Esophagus (tissue), 2 donors: ENCODE measurements around the gene SLC45A3. TPM values are rescaled to one million over a fixed set of nuclear protein-coding genes. Genes with fewer than 3 reads are reported as not detected.
A peak's percentile ranks its signal among the peaks of the same experiment; 100 is the strongest.
"Not testable (repeated sequence)": the region's sequence is repeated elsewhere in the genome, so short reads cannot be mapped to it uniquely, and the experiment has no call there.

Experiments
- H3K27ac ChIP-seq, 2 donors: one replicate each; pipeline ENCODE4 v1.5.1; 2013; ENCODE audit warnings: low read depth in 2 of 2, mild to moderate bottlenecking in 2 of 2, inconsistent platforms in 1 of 2, low read length in 1 of 2, moderate library complexity in 1 of 2
- H3K27me3 ChIP-seq, 2 donors: one replicate each; pipeline ENCODE4 v1.6.1; 2013; ENCODE audit warnings: low read length in 2 of 2, control low read depth in 1 of 2, mild to moderate bottlenecking in 1 of 2; ENCODE audit not compliant: insufficient read depth in 2 of 2, control insufficient read depth in 1 of 2
- H3K36me3 ChIP-seq, 2 donors: one replicate each; pipeline ENCODE4 v1.6.1; 2013; ENCODE audit warnings: low read length in 1 of 2; ENCODE audit not compliant: control insufficient read depth in 2 of 2, insufficient read depth in 2 of 2
- H3K4me1 ChIP-seq, 2 donors: one replicate each; pipeline ENCODE4 v1.6.1; 2013; ENCODE audit warnings: low read length in 1 of 2; ENCODE audit not compliant: control insufficient read depth in 2 of 2, insufficient read depth in 2 of 2
- H3K4me3 ChIP-seq, 2 donors: one replicate each; pipeline ENCODE4 v1.5.1; 2013; ENCODE audit warnings: low read length in 2 of 2, mild to moderate bottlenecking in 2 of 2, low read depth in 1 of 2, moderate library complexity in 1 of 2
- H3K9me3 ChIP-seq, 2 donors: one replicate each; pipeline ENCODE4 v1.6.1; 2013; ENCODE audit warnings: mild to moderate bottlenecking in 2 of 2, low read depth in 1 of 2, low read length in 1 of 2, moderate library complexity in 1 of 2; ENCODE audit not compliant: control insufficient read depth in 2 of 2, insufficient read depth in 1 of 2
- WGBS, 2 donors: extraction: QIAGEN DNeasy Blood & Tissue Kit; methylation state at CpG; one replicate each; pipeline ENCODE4 v1.1.7; 2013; 5-methylcytosine and 5-hydroxymethylcytosine counted together
- polyA plus RNA-seq, 2 donors: library from polyadenylated mRNA; stranded (reverse); fragments of 200-250 nt; gene quantifications; one replicate each; pipeline ENCODE4 v1.2.3, GENCODE V29; 2013
- donor health status: healthy with polysubstance abuse.
- donor health status: Bipolar disorder and iron deficiency.

The SLC45A3 gene
- polyA plus RNA-seq, 2 donors, result 0.88 to 1.1 TPM

DNA sequence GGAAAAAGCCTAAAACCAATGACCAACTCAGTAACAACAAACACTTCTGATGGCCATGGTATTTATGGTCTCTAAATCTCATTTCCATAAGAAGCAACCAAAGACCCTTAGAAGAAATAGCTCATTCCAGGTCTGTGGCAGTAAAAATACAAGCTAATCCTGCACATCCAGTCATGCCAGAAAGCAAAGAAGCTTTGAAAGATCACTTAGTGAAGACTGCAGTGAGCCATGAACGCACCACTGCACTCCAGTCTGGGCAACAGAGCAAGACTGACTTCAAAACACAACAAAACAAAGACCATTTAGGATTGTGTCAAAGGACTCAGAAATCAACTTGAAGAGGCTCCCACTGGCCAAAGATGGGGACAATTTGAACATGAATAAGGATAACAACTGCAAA, 30.1 kb downstream of the SLC45A3 start:
- no peak overlapping the region for H3K27ac ChIP-seq
- WGBS, 2 donors, result 74 to 86% methylated on average over 1 of the region's 1 CpG
- H3K4me3 ChIP-seq, result no peak overlapping the region
- peaks cover 0 to 3% of the 10 kb centered on the region in 2 donors for H3K4me1 ChIP-seq
- no peaks in the 10 kb centered on the region for H3K27me3 ChIP-seq
- H3K9me3 ChIP-seq, result no peaks in the 10 kb centered on the region
- no peaks in the 10 kb centered on the region for H3K36me3 ChIP-seq

DNA sequence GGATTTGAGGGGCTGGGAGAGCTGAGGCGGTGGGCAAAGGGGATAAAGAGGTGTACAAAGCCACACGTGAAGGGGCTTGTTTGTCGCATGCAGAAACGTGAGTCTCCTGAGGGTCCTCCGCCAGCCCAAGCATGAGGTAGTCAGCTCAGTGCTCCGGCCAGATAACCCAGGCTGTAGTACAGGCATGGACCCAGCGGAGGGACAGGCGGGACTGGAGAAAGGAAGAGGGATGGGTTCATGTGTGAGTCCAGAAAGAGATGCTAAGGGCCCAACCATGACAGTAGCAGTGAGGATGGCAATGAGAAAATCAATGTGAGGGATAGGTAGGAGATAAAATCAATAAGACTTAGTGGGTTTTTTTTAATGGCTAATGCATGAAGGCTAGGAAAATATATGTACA, 34.8 kb downstream of the SLC45A3 start:
- no peaks in the 10 kb centered on the region for H3K9me3 ChIP-seq
- 88 to 92% methylated on average over 8 of the region's 8 CpGs for WGBS, 2 donors

DNA sequence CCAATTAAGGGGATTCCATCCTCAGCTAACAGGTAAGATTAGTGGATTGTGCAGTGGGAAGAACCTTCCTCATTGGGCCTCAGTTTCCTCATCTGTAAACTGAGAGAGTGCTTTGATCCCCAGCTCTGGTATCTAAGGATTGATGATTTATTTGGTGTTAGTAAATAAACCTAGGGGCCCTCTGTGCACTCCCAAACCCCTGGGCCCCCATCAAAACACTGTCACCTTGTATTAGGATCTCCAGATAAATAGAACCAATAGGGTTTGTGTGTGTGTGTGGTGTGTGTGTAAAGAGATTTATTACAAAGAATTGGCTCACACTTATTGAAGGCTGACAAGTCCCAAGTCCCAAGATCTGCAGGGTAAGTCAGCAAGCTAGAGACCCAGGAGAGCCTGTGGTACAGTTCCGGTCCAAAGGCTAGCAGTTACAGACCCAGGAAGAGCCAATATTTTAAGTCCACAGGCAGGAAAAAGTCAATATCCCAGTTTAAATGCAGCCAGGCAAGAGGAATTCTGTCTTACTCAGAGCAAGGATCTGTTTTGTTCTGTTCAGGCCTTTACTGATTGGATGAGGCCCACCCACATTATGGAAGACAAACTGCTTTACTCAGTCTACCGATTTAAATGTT, 37.5 kb downstream of the SLC45A3 start:
- no peaks in the 10 kb centered on the region for H3K27me3 ChIP-seq
- no peak overlapping the region for H3K27ac ChIP-seq
- H3K36me3 ChIP-seq, result no peaks in the 10 kb centered on the region
- no peak overlapping the region for H3K4me3 ChIP-seq
- H3K4me1 ChIP-seq, result no peaks in the 10 kb centered on the region
- no peaks in the 10 kb centered on the region for H3K9me3 ChIP-seq
- WGBS, 2 donors, result 91 to 95% methylated on average over 2 of the region's 2 CpGs

More for the DNA sequence above, 34.8 kb downstream of the SLC45A3 start:
- Histone ChIP-seq H3K27me3 (no peaks in the 10 kb centered on the region), H3K27ac (no peak overlapping the region), H3K4me3 (no peak overlapping the region), H3K4me1 (peaks cover 0 to 3% of the 10 kb centered on the region in 2 donors), H3K36me3 (no peaks in the 10 kb centered on the region)

DNA sequence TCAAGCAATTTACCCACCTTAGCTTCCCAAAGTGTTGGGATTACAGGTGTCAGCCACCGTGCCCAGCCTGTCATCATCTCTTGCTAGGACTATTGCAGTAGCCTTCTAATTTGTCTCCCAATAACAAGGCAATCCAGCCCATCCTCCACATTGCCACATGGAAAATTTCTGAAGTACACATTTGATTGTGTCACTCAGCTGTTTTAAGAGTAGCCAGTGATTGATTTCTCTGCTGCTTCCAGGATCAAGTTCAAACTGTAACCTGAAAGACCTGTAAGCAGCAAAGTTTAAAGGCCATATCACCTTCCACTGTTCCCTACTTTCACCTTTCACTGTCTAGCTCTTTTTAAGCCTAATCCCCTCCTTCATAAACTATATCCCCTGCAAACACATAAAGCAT, 40.7 kb downstream of the SLC45A3 start:
- H3K27ac ChIP-seq, result no peak overlapping the region
- H3K4me3 ChIP-seq, result no peak overlapping the region
- H3K4me1 ChIP-seq, result no peaks in the 10 kb centered on the region
- no peaks in the 10 kb centered on the region for H3K27me3 ChIP-seq
- 91 to 93% methylated on average over 1 of the region's 1 CpG for WGBS, 2 donors
- H3K36me3 ChIP-seq, result no peaks in the 10 kb centered on the region
- H3K9me3 ChIP-seq, result no peaks in the 10 kb centered on the region

DNA sequence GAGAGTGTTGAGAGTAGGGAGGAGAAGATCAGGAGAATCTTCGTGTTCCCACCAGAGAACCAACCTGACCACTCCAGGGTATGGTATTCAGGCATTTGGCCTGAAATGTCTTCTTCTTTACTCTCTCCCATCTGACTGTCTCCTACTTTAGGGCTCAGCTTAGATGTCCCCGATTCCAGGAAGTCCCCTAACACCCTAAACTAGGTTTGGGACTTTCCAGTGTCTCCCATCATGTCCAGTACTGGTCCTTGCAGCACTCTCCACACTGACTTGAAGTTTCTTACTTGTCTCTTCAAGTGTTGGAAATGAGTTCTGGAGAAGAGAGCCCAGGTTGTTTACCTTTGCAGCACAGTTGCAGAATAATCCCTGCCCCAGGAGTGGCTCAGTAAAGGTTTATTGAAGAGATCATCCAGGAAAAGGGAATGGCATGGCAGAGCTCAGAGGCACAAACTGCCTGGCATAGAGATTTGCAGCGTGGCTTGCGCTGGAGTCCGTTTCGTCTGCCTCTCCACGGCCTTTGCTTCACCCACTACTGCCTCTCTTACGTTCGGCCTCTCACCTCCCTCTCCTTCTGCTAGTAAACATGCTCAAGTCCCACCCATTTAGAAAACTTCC, 42.3 kb downstream of the SLC45A3 start:
- Histone ChIP-seq H3K4me3 (no peak overlapping the region), H3K27ac (no peak overlapping the region), H3K4me1 (no peaks in the 10 kb centered on the region), H3K9me3 (no peaks in the 10 kb centered on the region), H3K27me3 (no peaks in the 10 kb centered on the region), H3K36me3 (no peaks in the 10 kb centered on the region)
- 87 to 88% methylated on average over 9 of the region's 9 CpGs for WGBS, 2 donors

DNA sequence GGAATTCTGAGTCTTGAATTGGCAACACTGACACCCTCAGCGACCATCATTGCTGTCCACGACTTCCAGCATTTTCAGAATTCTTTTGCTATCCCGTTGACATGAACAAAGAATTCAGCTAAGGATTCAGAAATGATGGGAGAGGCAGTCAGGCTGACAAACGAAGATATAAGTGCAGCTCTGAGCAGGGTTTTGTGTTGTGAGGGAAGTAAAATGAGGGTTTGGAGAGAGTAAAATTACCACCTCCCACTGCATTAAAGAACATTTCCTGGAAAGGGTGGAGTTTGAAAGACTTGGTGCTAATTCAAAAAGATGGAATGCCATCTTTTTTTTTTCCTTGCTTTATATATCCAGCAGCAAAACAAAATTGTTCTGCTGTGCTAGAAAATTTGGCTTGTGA, 43.6 kb downstream of the SLC45A3 start:
- Histone ChIP-seq H3K4me3 (no peak overlapping the region), H3K36me3 (no peaks in the 10 kb centered on the region), H3K4me1 (no peaks in the 10 kb centered on the region), H3K27ac (no peak overlapping the region), H3K9me3 (no peaks in the 10 kb centered on the region), H3K27me3 (no peaks in the 10 kb centered on the region)
- 12 to 20% methylated on average over 4 of the region's 4 CpGs for WGBS, 2 donors

DNA sequence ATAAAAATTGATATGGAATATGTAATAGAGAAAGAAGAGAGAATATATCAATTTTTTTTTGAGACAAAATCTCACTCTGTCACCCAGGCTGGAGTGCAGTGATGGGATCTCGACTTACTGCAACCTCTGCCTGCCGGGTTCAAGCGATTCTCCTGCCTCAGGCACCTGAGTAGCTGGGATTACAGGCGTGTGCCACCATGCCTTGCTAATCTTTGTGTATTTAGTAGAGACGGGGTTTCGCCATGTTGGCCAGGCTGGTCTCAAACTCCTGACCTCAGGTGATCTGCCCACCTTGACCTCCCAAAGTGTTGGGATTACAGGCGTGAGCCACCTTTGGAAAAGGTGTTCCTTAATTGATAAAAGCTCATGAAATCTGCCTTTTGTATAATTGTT, 44.2 kb downstream of the SLC45A3 start:
- not testable (repeated sequence) for H3K9me3 ChIP-seq, H3K36me3 ChIP-seq, H3K27me3 ChIP-seq, H3K4me3 ChIP-seq, H3K4me1 ChIP-seq, H3K27ac ChIP-seq
- 51 to 71% methylated on average over 7 of the region's 7 CpGs for WGBS, 2 donors

DNA sequence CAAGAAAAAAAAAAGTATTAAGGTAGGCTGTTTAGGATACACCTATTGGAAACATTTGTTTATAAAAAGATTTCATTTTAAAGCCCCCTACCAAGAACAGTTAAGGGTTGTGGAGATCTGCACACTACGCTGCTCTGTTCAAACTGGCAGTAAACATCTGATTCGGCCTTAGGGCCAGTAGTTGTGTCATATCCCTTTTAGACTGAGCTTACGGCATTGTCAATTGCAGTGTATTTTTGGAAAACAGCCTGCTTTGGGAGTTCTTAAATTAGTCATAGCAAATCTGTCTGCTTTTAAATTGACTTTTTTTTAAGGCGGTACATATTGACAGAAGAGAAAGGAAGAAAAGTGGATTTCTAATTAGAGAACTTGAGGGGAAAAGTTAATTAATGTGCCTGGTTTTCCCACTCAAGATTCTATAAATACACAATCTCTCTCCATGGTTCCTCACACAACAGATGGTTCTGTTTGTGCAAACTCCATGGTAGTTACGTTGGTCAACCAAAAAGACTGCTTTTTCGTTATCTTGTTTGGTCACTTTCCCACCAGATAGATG, 46.8 kb downstream of the SLC45A3 start:
- Histone ChIP-seq H3K27ac (no peak overlapping the region), H3K4me1 (no peaks in the 10 kb centered on the region)

DNA sequence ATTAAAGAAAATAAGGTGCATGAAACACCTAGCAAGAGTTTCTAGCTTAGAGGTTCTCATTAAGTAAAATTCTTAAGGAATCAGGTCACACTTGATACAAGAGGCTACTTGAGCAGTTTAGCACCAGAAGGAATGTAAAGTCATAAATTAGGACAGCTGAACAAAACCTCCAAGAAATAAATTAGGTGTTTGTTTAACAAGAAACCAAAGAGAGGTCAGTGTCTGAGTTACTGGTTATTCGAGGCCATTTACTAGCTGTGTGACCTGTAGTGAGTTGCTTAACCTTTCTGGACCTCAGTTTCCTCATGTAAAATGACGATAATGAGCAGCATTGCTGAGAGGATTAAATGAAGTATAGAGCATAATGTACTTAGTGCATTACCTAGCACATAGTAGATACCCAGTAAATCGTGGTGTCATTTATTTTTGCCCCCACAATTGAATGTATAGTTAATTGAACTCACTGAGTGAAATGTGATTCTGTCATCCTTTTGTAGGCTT, 47.6 kb downstream of the SLC45A3 start:
- Histone ChIP-seq H3K9me3 (no peaks in the 10 kb centered on the region), H3K36me3 (no peaks in the 10 kb centered on the region), H3K27me3 (no peaks in the 10 kb centered on the region), H3K4me1 (no peaks in the 10 kb centered on the region), H3K27ac (peak overlapping the region in 1 of 2 donors; percentile 98), H3K4me3 (peak overlapping the region in 1 of 2 donors; percentile 83)
- 37 to 46% methylated on average over 3 of the region's 3 CpGs for WGBS, 2 donors

More for the DNA sequence above, 46.8 kb downstream of the SLC45A3 start:
- Histone ChIP-seq H3K36me3 (no peaks in the 10 kb centered on the region), H3K9me3 (no peaks in the 10 kb centered on the region), H3K27me3 (no peaks in the 10 kb centered on the region), H3K4me3 (no peak overlapping the region)
- 49 to 53% methylated on average over 6 of the region's 6 CpGs for WGBS, 2 donors
